ENCODE data around the gene ING1. TPM values are rescaled to one million over a fixed set of nuclear protein-coding genes. Genes with fewer than 3 reads are reported as not detected.

The ING1 gene
- polyA plus RNA-seq, 1 experiment: 14.3 TPM

GRCh38 chr13:110696776-110697175 is 16.7 kb upstream of the ING1 start:
- ChIA-PET POLR2A (no interaction called here), CTCF (interaction anchor here (1.5 kb wide), 1 partner anchor 13 kb away, joined by 3 read pairs; no protein-coding TSS in a partner anchor)
- Histone ChIP-seq H3K36me3 (ENCODE audit: control insufficient read depth, insufficient read depth, low read length) (peaks cover 15% of the 10 kb centered on the region), H3K27me3 (ENCODE audit: control insufficient read depth, insufficient read depth, low read length) (no peaks in the 10 kb centered on the region), H3K4me3 (ENCODE audit: low read depth, low read length) (no peak overlapping the region)
- no peak for DNase-seq (ENCODE audit: low read depth)
- TF ChIP-seq, protein P1, sequence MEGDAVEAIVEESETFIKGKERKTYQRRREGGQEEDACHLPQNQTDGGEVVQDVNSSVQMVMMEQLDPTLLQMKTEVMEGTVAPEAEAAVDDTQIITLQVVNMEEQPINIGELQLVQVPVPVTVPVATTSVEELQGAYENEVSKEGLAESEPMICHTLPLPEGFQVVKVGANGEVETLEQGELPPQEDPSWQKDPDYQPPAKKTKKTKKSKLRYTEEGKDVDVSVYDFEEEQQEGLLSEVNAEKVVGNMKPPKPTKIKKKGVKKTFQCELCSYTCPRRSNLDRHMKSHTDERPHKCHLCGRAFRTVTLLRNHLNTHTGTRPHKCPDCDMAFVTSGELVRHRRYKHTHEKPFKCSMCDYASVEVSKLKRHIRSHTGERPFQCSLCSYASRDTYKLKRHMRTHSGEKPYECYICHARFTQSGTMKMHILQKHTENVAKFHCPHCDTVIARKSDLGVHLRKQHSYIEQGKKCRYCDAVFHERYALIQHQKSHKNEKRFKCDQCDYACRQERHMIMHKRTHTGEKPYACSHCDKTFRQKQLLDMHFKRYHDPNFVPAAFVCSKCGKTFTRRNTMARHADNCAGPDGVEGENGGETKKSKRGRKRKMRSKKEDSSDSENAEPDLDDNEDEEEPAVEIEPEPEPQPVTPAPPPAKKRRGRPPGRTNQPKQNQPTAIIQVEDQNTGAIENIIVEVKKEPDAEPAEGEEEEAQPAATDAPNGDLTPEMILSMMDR (IDR thresholded peaks at IDR 0.05; ENCODE audit: insufficient read depth, low read depth, low read length): no peak

DNA sequence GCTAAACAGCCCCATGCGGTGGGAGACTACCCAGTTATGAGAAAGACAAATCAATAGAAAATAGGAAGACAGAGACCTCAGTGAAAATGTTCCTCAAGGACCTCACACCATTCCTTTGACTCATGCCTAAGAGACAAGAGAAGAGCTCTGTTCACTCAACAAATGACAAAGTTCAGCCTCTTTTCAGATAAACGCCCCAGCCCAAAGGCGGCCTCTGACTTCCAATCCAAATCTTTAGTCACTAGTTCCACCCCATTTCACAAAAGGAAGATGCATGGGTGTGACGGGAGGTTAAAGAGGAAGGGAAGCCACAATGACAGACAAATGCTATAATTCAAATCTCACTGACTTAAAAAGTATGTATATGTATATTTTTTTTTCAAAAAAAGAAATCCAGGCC is 15.7 kb upstream of the ING1 start:
- ChIA-PET POLR2A (no interaction called here), CTCF (interaction anchor here (1.5 kb wide), 1 partner anchor 14 kb away, joined by 3 read pairs; no protein-coding TSS in a partner anchor)
- H3K27me3 ChIP-seq (ENCODE audit: control insufficient read depth, insufficient read depth, low read length): no peaks in the 10 kb centered on the region
- H3K36me3 ChIP-seq (ENCODE audit: control insufficient read depth, insufficient read depth, low read length): peaks cover 18% of the 10 kb centered on the region
- H3K4me3 ChIP-seq (ENCODE audit: low read depth, low read length): no peak overlapping the region
- TF ChIP-seq, protein P1 (IDR thresholded peaks at IDR 0.05; ENCODE audit: insufficient read depth, low read depth, low read length): no peak
- DNase-seq (ENCODE audit: low read depth): no peak

- no peaks in the 10 kb centered on the region for H3K27me3 ChIP-seq (ENCODE audit: control insufficient read depth, insufficient read depth, low read length)
- CTCF ChIA-PET: no interaction called here
- H3K36me3 ChIP-seq (ENCODE audit: control insufficient read depth, insufficient read depth, low read length): peaks cover 19% of the 10 kb centered on the region
- no peak for DNase-seq (ENCODE audit: low read depth)
- POLR2A ChIA-PET: no interaction called here
- TF ChIP-seq, protein P1 (IDR thresholded peaks at IDR 0.05; ENCODE audit: insufficient read depth, low read depth, low read length): no peak
- no peak overlapping the region for H3K4me3 ChIP-seq (ENCODE audit: low read depth, low read length)
Observed at GRCh38 chr13:110698689-110699088, 14.8 kb upstream of the ING1 start.

DNA sequence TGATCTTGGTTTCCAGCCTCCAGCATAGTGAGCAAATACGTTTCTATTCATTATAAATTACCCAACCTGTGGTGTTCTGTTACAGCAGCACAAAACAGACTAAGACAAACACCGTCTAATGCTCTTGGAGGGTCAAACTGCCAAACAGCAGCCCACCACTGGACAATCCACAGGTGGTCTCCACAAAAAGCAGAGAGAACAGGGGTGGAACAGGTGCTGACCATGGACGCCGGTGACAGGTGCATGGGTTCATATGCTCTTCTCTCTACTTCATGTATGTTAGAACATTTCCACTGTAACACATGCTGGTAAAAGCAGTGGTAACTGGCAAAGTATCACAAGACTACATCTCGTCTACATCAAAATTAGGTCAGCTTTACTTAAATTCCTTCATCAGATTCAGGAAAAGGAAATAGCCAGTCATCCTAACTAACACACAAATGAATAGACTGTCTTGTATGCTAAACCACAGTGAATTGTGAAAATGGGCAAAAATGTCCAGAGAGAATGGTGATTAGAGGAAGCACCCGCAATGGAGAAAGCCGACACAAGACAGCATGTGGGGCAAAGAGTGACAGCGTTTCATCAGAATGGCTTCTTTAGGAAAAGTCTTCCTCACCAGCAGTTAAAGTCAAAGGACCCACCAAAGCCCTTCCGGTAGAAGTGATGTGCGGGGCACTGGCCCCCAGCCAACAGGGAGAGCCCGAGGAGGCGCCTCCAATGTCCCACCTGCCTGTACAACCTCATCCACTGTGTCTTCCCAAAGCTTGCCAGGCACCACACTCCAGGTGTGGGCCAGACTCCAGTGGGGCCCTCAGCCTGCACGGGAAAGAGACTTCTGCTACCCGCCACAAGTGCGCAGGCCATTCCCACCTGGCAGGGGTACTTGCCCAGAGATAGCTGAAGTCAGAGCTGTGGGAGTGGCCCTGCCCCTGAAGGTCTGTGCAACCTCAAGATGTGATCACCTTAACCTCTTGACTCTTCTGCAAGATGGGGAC is 14.1 kb upstream of the ING1 start:
- DNase-seq (ENCODE audit: low read depth): no peak
- Histone ChIP-seq H3K36me3 (ENCODE audit: control insufficient read depth, insufficient read depth, low read length) (peaks cover 19% of the 10 kb centered on the region), H3K27me3 (ENCODE audit: control insufficient read depth, insufficient read depth, low read length) (no peaks in the 10 kb centered on the region), H3K4me3 (ENCODE audit: low read depth, low read length) (no peak overlapping the region)
- ChIA-PET CTCF (no interaction called here), POLR2A (no interaction called here)
- TF ChIP-seq, protein P1 (IDR thresholded peaks at IDR 0.05; ENCODE audit: insufficient read depth, low read depth, low read length): no peak

- DNase-seq (ENCODE audit: low read depth): no peak
- POLR2A ChIA-PET: no interaction called here
- Histone ChIP-seq H3K27me3 (ENCODE audit: control insufficient read depth, insufficient read depth, low read length) (no peaks in the 10 kb centered on the region), H3K4me3 (ENCODE audit: low read depth, low read length) (no peak overlapping the region), H3K36me3 (ENCODE audit: control insufficient read depth, insufficient read depth, low read length) (peaks cover 19% of the 10 kb centered on the region)
- TF ChIP-seq, protein P1 (IDR thresholded peaks at IDR 0.05; ENCODE audit: insufficient read depth, low read depth, low read length): no peak
- CTCF ChIA-PET: no interaction called here
Observed at GRCh38 chr13:110700186-110700585, 13.3 kb upstream of the ING1 start.
